HG03025 (cell line): ENCODE results near the gene HIF3A.
"Not testable (repeated sequence)": the region's sequence is repeated elsewhere in the genome, so short reads cannot be mapped to it uniquely, and the experiment has no call there.

Experiments used
- ATAC-seq: cut with Tn5 transposase; IDR thresholded peaks from one replicate; pipeline ENCODE4 v1.9.1; 2021; ENCODE audit warnings: mild to moderate bottlenecking, moderate library complexity; ENCODE audit not compliant: unreplicated experiment, low FRiP score

Gene HIF3A

GRCh38 chr19:46353730-46354528 lies 57.1 kb downstream of the HIF3A start:
- no peak for ATAC-seq

- ATAC-seq: no peak
Measured at GRCh38 chr19:46355234-46356148, 58.6 kb downstream of the HIF3A start.

DNA sequence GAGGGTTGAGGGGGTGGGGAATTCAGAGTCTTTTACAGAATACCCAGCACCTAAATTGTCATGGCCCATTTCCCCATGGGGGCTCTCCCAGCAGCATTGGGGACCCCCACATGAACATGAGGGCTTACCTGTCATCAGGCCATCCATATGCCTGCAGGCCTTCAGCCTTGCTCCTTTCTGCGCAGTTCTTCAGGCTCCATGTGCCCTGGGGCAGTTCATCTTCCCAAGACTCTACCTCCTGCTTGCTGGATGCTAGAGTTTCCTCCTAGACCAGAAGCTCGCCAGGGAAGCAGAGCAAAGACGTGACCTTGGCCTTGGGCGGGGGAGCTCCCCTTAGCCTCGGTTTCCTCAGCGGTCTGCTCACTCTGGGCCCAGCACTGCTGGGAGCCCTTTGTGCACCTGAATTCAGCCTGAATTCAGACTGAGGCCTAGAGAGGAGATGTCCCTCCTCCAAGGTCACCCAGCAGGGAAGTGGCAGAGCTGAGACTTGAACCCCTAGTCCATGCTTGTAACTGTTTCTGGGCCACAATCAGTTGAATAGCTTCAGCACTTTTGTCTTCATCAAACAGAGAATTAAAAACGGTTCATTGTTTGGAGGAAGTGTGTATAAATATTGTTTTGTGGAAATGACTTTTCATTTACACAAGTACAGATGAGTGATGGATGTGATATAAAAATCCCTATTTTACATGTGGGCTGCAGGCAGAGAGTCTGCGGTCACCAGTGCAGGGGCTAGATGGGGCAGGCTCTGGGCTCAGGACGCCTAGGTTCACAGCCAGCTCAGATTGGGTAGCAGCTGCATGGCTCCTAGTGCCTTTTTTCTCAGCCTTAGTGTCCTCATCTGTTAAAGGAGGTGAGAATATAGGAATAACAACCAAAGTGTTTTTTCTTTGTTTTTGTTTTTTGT lies 59.6 kb downstream of the HIF3A start:
- ATAC-seq: no peak

DNA sequence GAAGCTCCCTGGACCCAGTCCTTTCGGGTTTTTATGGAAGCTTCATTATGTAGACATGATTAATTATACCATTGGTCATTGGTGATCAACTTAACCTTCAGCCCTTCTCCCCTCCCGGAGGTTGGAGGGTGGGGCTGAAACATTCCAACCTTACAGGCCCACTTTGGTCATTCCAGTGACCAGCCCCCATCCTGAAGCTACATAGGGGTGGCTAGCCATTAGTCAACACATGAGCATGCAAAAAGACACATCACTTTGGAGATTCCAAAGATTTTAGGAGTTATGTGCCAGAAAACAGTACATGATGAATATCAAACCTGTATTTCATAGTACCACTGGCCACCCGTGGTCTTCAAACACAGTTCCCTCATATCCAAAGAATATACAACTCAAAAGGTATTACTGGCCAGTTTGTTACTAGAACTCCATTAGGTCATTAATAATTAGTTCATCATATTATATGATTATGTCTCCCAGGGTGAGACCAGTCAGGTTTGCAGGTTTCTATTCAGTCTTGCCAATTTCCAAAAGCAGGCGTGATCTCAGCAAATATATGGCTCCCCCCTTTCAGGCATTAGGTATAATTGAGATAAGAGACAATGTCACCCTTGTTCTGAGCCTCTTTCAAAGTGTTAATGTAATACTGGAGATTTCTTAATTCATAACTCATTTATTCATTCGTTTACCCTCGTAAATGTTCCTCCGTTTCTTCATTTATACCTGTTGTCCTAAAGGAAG lies 61.2 kb downstream of the HIF3A start:
- ATAC-seq: no peak

- no peak for ATAC-seq
Measured at GRCh38 chr19:46361915-46362314, 65.1 kb downstream of the HIF3A start.

GRCh38 chr19:46364359-46364758 lies 67.5 kb downstream of the HIF3A start:
- ATAC-seq: no peak

DNA sequence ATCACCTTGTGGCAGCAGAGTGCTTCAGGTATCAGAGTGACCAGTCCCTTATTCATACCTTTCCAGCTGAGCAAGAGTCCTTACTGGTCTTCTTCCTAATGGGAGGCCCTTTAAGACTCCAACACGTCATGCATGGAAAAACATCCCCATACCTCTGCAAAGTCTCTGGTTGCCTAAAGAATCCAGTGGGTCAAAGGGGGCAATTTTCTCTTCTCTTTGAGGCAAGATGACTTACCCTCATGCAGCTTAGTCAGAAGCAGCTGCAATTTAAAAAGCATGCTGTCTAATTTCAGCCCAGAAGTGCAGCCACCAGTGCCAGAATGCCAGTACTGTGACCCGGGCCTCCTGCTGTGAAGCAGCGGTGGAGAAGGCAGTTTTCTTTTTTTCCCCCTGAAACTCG lies 68.7 kb downstream of the HIF3A start:
- no peak for ATAC-seq

GRCh38 chr19:46366620-46367292 lies 69.9 kb downstream of the HIF3A start:
- no peak for ATAC-seq

- ATAC-seq: no peak
Measured at GRCh38 chr19:46367426-46367825, 70.6 kb downstream of the HIF3A start.

DNA sequence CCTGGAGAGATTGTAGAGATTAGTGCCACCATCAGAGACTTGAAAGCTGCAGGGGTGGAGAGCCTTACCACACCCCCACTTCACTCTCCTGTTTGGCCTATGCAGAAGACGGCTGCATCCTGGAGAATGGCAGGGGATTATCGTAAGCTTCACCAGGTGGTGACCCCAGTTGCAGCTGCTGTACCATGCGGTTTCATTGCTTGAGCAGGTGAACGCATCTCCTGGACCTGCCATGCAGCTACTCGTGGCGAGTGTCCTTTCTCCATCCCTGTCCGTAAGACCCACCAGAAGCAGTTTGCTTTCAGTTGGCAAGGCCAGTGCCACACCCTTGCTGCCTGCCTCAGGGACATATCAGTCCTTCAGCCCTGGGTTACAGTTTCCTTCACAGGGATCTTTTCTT lies 71.3 kb downstream of the HIF3A start:
- no peak for ATAC-seq

DNA sequence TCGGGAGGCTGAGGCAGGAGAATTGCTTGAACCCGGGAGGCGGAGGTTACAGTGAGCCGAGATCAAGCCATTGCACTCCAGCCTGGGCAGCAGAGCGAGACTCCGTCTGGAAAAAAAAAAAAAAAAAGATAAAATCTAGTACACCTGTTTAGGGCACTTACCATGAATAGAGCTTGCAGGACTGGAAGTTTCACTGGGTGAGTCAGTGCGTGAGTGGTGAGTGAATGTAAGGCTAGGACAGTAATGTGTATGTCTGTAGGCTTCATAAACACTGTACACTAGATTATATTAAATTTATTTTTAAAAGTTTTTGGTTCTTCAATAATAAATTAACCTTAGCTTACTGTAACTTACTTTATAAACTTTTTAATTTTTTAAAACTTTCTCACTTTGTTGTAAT lies 73.0 kb downstream of the HIF3A start:
- no peak for ATAC-seq

- no peak for ATAC-seq
Measured at GRCh38 chr19:46371371-46371901, 74.6 kb downstream of the HIF3A start.

GRCh38 chr19:46372901-46373490 lies 76.2 kb downstream of the HIF3A start:
- no peak for ATAC-seq

GRCh38 chr19:46373491-46374359 lies 76.9 kb downstream of the HIF3A start:
- ATAC-seq: no peak

DNA sequence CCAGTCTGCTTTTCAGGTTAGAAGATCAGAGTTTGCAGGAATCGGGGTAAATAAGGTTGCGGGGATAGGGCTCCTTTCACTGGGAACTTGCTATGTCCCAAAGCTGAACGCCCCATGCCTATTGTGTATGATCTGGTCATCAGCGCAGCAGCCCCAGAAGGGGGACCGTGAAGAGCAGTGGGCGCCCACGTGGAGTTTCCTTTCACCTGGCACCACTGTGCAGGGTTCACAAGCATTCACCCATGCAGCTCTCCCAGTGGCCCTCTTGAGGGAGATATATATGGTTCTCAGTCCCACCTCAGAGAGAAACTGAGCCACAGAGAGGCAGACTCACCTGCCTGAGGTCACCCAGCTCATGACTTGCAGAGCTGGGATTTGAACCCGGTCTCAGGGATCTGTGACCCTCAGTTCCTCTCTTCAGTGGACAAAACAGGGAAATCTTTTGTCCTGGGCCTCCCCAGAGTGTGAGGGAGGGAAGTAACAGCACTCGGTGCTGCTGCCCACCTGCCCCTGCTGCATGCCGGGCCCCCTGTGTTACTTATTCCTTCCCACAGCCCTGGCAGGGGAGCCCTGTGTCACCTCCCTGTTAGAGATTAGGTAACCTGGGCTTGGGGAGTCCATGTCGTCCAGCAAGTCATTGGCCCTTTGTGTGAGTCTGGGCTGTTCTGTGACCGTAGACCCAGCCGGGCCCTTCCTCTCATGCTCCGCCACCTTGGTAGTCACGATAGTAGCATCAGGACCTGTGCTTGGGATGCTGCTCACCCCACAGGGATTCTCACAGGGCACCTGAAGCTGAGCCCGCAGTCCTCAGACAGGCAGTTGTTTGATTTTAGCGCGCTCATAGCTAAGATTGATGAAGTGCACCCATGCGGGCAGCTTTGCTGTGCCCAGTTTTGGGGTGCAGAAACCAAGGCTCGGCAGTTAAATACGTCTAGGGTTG lies 78.0 kb downstream of the HIF3A start:
- ATAC-seq: no peak

DNA sequence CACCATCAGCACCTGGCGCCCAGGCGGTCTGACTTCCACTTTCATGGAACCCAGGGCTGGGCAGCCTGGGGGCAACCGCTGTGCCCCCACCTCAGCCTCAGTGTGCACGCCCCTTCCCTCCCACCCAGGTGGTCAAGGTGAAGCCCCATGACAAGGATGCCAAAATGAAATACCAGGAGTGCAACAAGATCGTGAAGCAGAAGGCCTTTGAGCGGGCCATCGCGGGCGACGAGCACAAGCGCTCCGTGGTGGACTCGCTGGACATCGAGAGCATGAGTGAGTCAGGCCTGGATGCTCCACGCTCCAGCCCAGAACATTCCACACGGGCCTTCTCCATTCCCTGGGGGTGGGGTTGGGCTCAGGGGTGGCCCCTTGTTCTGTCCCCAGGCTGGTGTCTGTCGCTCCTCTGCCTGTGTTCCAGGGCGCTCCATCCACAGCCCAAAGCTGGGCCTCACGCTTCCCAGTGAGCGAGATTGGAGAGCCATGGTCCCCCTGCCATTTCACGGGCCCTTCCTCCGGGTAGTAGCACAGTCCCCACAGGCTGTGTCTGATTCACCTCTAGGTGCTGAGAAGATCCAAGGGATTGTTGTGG lies 78.7 kb downstream of the HIF3A start:
- ATAC-seq: not testable (repeated sequence)
